ENCODE measurements around the gene SGCE. TPM values are rescaled to one million over a fixed set of nuclear protein-coding genes. Genes with fewer than 3 reads are reported as not detected.

Gene SGCE
- total RNA-seq, 1 experiment from 2014 or later, result 30.4 TPM

- ChIA-PET POLR2A (ENCODE audit: unreplicated experiment) (interaction anchor here (0.5 to 1.1 kb wide), 4 partner anchors 35 to 766 kb away, joined by 4 to 29 read pairs (median 5); no protein-coding TSS in a partner anchor), CTCF (interaction anchor here (0.5 to 3.6 kb wide), 5 partner anchors 23 to 352 kb away, joined by 3 to 23 read pairs (median 3); no protein-coding TSS in a partner anchor)
- Histone ChIP-seq H3K4me3 (ENCODE audit: low read length) (peak overlapping the region; percentile 96), H3K4me1 (ENCODE audit: insufficient read depth, low read length) (peaks cover 21% of the 10 kb centered on the region), H3K9ac (ENCODE audit: low read length) (peak overlapping the region; percentile 87), H3F3A (ENCODE audit: low read length, unreplicated experiment) (no peaks in the 10 kb centered on the region), H3K79me2 (ENCODE audit: low read length) (peaks cover 67% of the 10 kb centered on the region), H4K20me1 (ENCODE audit: low read length) (no peaks in the 10 kb centered on the region), H3K9me3 (ENCODE audit: low read length) (no peaks in the 10 kb centered on the region), H3K9me2 (replicated peaks; ENCODE audit: low read length) (no peaks in the 10 kb centered on the region), H3K4me2 (ENCODE audit: low read length) (peak overlapping the region; percentile 90), H3K36me3 (ENCODE audit: low read depth, low read length) (no peaks in the 10 kb centered on the region), H3K27me3 (ENCODE audit: low read length) (no peaks in the 10 kb centered on the region), H3K27ac (ENCODE audit: low read length) (peak overlapping the region; percentile 51), H2AFZ (ENCODE audit: low read length) (peak overlapping the region; percentile 95)
- ATAC-seq (no peak), DNase-seq (no peak)
- BruUV-seq (replicated peaks), result TSS peak; percentile 43
- intact Hi-C loops (cut with micrococcal nuclease), result loop anchor here (1.0 to 10.0 kb wide), 3 partner anchors 11 to 450 kb away; no protein-coding TSS in a partner anchor
- TF ChIP-seq EZH2phosphoT487 (IDR thresholded peaks at IDR 0.05; ENCODE audit: borderline replicate concordance, low read length) (no peak), EZH2 (IDR thresholded peaks at IDR 0.05; ENCODE audit: low read length, unreplicated experiment) (no peak)
- TF ChIP-seq, protein P1, sequence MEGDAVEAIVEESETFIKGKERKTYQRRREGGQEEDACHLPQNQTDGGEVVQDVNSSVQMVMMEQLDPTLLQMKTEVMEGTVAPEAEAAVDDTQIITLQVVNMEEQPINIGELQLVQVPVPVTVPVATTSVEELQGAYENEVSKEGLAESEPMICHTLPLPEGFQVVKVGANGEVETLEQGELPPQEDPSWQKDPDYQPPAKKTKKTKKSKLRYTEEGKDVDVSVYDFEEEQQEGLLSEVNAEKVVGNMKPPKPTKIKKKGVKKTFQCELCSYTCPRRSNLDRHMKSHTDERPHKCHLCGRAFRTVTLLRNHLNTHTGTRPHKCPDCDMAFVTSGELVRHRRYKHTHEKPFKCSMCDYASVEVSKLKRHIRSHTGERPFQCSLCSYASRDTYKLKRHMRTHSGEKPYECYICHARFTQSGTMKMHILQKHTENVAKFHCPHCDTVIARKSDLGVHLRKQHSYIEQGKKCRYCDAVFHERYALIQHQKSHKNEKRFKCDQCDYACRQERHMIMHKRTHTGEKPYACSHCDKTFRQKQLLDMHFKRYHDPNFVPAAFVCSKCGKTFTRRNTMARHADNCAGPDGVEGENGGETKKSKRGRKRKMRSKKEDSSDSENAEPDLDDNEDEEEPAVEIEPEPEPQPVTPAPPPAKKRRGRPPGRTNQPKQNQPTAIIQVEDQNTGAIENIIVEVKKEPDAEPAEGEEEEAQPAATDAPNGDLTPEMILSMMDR (conservative IDR thresholded peaks at IDR 0.05; ENCODE audit: low read depth, low read length), result no peak
Measured at GRCh38 chr7:94655126-94655847, 646 bp downstream of the SGCE start.

GRCh38 chr7:94654783-94655125 lies 1.2 kb downstream of the SGCE start:
- no peaks in the 10 kb centered on the region for H3K9me2 ChIP-seq (replicated peaks; ENCODE audit: low read length)
- H3K9me3 ChIP-seq (ENCODE audit: low read length), result no peaks in the 10 kb centered on the region
- no peaks in the 10 kb centered on the region for H3F3A ChIP-seq (ENCODE audit: low read length, unreplicated experiment)
- no peak for TF ChIP-seq EZH2phosphoT487 (IDR thresholded peaks at IDR 0.05; ENCODE audit: borderline replicate concordance, low read length)
- TF ChIP-seq, protein P1 (conservative IDR thresholded peaks at IDR 0.05; ENCODE audit: low read depth, low read length), result no peak
- no peak for TF ChIP-seq EZH2 (IDR thresholded peaks at IDR 0.05; ENCODE audit: low read length, unreplicated experiment)
- intact Hi-C loops (cut with micrococcal nuclease), result loop anchor here (1.0 to 10.0 kb wide), 3 partner anchors 10 to 450 kb away; no protein-coding TSS in a partner anchor
- H3K4me1 ChIP-seq (ENCODE audit: insufficient read depth, low read length), result peaks cover 21% of the 10 kb centered on the region
- peaks cover 67% of the 10 kb centered on the region for H3K79me2 ChIP-seq (ENCODE audit: low read length)
- peak overlapping the region; percentile 96 for H3K4me3 ChIP-seq (ENCODE audit: low read length)
- peak overlapping the region; percentile 51 for H3K27ac ChIP-seq (ENCODE audit: low read length)
- H4K20me1 ChIP-seq (ENCODE audit: low read length), result no peaks in the 10 kb centered on the region
- DNase-seq (peak; percentile 45), ATAC-seq (no peak)
- no peaks in the 10 kb centered on the region for H3K27me3 ChIP-seq (ENCODE audit: low read length)
- no TSS peak for BruUV-seq (replicated peaks)
- peak overlapping the region; percentile 95 for H2AFZ ChIP-seq (ENCODE audit: low read length)
- H3K9ac ChIP-seq (ENCODE audit: low read length), result peak overlapping the region; percentile 87
- H3K4me2 ChIP-seq (ENCODE audit: low read length), result peak overlapping the region; percentile 90
- ChIA-PET CTCF (interaction anchor here (0.5 to 3.6 kb wide), 4 partner anchors 34 to 353 kb away, joined by 3 to 23 read pairs (median 12); no protein-coding TSS in a partner anchor), POLR2A (ENCODE audit: unreplicated experiment) (interaction anchor here (1.1 kb wide), 1 partner anchor 34 kb away, joined by 4 read pairs; no protein-coding TSS in a partner anchor)
- no peaks in the 10 kb centered on the region for H3K36me3 ChIP-seq (ENCODE audit: low read depth, low read length)
